Measurements from ENCODE around the gene TM2D1.
A peak's percentile ranks its signal among the peaks of the same experiment; 100 is the strongest.
"Not testable (repeated sequence)": the region's sequence is repeated elsewhere in the genome, so short reads cannot be mapped to it uniquely, and the experiment has no call there.

Gene TM2D1

GRCh38 chr1:61724813-61725694, at the start of gene TM2D1:
TSS of gene TM2D1 (minus strand) at chr1:61725141. CDS start at chr1:61725120, 21 bp downstream.
- DNase-seq: peak; percentile 87

- DNase-seq: no peak
Measured at GRCh38 chr1:61770131-61770530, 45.2 kb upstream of the TM2D1 start.

GRCh38 chr1:61757950-61758349, 33.0 kb upstream of the TM2D1 start:
- DNase-seq: no peak

- no peak for DNase-seq
Measured at GRCh38 chr1:61756773-61757172, 31.8 kb upstream of the TM2D1 start.

GRCh38 chr1:61754545-61754944, 29.6 kb upstream of the TM2D1 start:
- DNase-seq: no peak

- DNase-seq: no peak
Measured at GRCh38 chr1:61753998-61754508, 29.1 kb upstream of the TM2D1 start.

- DNase-seq: no peak
Measured at GRCh38 chr1:61752921-61753389, 28.0 kb upstream of the TM2D1 start.

GRCh38 chr1:61749574-61749973, 24.6 kb upstream of the TM2D1 start:
- DNase-seq: no peak

GRCh38 chr1:61748566-61748965, 23.6 kb upstream of the TM2D1 start:
- DNase-seq: no peak

- DNase-seq: no peak
Measured at GRCh38 chr1:61746813-61747212, 21.9 kb upstream of the TM2D1 start.

- DNase-seq: no peak
Measured at GRCh38 chr1:61743716-61744580, 19.0 kb upstream of the TM2D1 start.

- no peak for DNase-seq
Measured at GRCh38 chr1:61743431-61743705, 18.4 kb upstream of the TM2D1 start.

- DNase-seq: peak; percentile 36 to 64
Measured at GRCh38 chr1:61742620-61743430, 17.9 kb upstream of the TM2D1 start.

GRCh38 chr1:61741711-61742619, 17.0 kb upstream of the TM2D1 start, which contains the start of gene PATJ:
TSS of gene PATJ (plus strand) at chr1:61742480. CDS start at chr1:61762893, 20,413 bp downstream.
- peak in 1 of 2 donors; percentile 39 for DNase-seq

GRCh38 chr1:61740751-61741700, 16.1 kb upstream of the TM2D1 start:
- DNase-seq: no peak

GRCh38 chr1:61732726-61733125, 7.8 kb upstream of the TM2D1 start:
- DNase-seq: no peak

- DNase-seq: not testable (repeated sequence)
Measured at GRCh38 chr1:61730679-61731078, 5.7 kb upstream of the TM2D1 start.

- DNase-seq: no peak
Measured at GRCh38 chr1:61727544-61727943, 2.6 kb upstream of the TM2D1 start.

GRCh38 chr1:61724506-61724812, 482 bp downstream of the TM2D1 start:
- no peak for DNase-seq

GRCh38 chr1:61718996-61719663, 5.8 kb downstream of the TM2D1 start:
- not testable (repeated sequence) for DNase-seq

All from hippocampal formation (tissue), 2 donors.